HFF-Myc (cell line): ENCODE data around the gene TMEM51.
"Not testable (repeated sequence)": the region's sequence is repeated elsewhere in the genome, so short reads cannot be mapped to it uniquely, and the experiment has no call there.

Source experiments
- DNase-seq: peaks from one replicate; pipeline ENCODE4 v3.0.0-alpha.2; 2011; ENCODE audit warnings: low read depth; ENCODE audit errors: extremely low read depth
- H3K4me3 ChIP-seq: replicated peaks from 2 replicates; pipeline ENCODE4 v1.5.1; 2011; ENCODE audit warnings: low read depth, mild to moderate bottlenecking, control low read depth, low read length
- TF ChIP-seq, protein P1 (sequence below): IDR thresholded peaks from 2 replicates; pipeline ENCODE4 v1.5.1; 2012; ENCODE audit warnings: mild to moderate bottlenecking, low read depth, low read length, control low read depth; ENCODE audit errors: missing control alignments

The TMEM51 gene

DNA sequence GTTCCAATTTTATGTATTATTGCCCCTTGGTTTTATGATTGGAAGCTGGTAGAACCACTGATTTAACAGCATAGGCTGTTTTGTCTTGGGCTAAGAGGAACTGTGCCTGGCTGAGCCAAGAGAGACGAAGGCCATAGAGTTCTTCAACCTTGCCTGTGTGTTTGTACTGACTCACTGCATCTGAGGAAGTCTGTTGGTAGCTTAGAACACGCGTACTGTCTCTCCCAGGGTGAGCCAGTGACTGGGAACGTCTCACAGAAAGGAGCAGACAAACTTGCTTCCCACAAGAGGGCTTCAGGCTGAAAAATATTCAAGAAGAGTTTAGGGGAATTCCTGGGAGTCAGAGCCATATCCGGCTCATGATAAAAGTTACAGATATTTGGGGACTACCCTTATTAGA, 14.9 kb downstream of the TMEM51 start:
- DNase-seq = no peak
- no peak overlapping the region for H3K4me3 ChIP-seq
- TF ChIP-seq, protein P1, sequence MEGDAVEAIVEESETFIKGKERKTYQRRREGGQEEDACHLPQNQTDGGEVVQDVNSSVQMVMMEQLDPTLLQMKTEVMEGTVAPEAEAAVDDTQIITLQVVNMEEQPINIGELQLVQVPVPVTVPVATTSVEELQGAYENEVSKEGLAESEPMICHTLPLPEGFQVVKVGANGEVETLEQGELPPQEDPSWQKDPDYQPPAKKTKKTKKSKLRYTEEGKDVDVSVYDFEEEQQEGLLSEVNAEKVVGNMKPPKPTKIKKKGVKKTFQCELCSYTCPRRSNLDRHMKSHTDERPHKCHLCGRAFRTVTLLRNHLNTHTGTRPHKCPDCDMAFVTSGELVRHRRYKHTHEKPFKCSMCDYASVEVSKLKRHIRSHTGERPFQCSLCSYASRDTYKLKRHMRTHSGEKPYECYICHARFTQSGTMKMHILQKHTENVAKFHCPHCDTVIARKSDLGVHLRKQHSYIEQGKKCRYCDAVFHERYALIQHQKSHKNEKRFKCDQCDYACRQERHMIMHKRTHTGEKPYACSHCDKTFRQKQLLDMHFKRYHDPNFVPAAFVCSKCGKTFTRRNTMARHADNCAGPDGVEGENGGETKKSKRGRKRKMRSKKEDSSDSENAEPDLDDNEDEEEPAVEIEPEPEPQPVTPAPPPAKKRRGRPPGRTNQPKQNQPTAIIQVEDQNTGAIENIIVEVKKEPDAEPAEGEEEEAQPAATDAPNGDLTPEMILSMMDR = no peak

DNA sequence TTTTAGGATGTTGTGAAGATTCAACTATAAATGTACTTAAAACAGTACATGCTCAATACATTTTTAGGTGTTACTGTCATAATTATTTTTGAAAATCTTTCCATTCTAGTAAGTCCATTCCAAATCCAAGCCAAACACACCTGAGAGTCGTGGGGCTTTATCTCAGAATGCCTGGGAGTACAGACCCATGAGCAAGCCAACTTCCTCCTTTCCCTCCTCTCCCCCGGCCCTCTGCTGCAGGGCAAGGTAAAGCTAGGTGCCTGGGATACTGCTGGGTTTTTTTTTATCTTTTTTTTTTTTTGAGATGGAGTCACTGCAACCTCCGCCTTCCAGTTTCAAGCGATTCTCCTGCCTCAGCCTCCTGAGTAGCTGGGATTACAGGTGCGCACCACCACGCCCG, 16.5 kb downstream of the TMEM51 start:
- TF ChIP-seq, protein P1 = no peak
- DNase-seq = no peak
- no peak overlapping the region for H3K4me3 ChIP-seq

DNA sequence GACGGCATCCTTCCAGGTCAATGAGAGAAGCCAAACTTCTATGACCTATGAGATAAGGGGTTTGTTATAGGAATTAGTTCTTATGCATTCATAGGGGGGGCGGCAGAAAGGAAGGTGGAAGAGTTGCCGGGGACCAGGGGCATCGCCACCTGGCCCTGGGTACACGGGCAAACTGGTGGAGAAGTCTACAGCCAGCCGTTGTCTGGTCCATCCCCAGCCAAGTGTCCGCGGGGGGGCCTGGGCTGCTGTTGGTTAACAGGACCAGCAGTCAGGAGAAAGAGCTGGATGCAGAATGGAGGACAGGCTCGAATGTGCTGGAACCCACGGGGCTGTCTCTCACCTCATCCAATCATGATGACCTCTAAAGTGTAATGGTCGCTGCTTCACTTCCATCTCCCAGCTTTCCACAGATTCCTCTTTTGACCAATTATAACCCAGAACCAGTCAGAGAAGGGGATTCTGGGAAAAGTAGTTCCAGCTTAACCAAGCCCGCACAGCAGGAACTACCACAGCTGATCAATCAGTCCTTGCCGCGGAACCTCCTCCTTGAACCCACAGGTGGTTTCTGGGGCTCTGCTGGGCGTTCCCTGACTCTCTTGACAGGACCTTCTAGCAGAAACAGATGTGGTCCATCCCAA, 17.8 kb downstream of the TMEM51 start:
- no peak for DNase-seq
- TF ChIP-seq, protein P1 = no peak
- H3K4me3 ChIP-seq = no peak overlapping the region

DNA sequence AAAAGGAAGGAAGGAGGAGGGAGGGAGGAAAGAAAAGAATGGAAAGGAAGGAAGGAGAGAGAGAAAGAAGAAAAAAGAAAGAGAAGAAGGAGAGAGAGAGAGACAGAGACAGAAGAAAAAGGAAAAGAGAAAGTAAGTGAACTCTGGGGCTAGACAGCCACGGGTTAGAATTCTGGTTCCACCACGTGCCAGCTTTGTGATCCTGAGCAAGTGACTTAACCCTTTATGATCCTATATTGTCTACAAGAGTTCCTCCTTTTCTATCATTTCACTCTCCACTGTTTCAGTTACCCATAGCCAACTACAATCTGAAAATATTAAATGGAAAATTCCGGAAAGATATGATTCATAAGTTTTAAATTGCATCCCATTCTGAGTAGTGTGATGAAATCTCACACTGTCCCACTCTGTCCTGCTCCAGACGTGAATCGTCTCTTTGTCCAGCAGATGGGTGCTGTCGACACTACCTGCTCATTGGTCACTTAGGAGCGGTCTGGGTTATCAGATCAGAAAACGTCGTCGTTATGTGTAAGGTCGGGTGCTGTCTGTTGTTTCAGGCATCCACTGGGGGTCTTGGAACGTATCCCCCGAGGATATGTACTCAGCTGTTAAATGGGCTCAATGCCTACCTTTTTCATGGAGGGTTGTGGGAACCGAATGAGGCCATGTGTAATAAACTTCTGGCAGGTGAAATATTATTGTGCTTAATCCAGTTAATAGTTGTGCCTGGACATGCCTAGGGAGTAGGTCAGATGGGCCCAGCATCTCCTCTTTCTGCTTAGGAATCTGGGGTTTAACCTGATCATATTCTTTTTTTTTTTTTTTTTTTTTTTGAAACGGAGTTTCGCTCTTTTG, 19.1 kb downstream of the TMEM51 start:
- TF ChIP-seq, protein P1 = no peak
- no peak for DNase-seq
- no peak overlapping the region for H3K4me3 ChIP-seq

DNA sequence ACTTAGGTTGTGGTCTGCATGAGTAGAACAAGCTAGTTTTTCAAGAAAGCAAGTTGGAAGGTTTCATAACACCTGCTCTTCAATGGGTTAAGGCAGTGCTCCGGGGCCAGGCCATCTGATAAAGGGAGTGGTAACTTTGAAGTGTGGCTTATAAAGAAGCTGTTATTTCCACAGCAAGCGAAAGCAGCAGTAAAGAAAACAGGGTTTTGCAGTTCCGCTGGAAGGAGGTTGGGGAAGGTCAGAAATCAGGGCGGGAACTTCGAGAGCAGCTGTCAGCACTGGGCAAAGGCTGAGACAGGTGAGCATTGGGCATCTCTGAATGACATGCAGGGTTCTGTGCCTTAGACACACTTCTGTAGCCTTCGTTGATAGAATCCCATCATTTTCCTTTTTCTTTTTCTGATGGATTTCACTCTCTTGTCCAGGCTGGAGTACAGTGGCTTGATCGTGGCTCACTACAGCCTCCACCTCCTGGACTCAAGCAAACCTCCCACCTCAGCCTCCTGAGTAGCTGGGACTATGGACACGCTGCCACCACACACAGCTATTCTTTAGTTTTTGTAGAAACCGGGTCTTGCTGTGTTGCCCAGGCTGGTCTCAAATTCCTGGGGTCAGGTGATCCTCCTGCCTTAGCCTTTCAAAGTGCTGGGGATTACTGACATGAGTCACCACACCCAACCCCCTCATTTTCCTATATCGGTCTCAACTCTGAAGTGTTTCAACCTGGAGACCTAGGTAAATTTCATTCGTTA, 20.5 kb downstream of the TMEM51 start:
- H3K4me3 ChIP-seq = no peak overlapping the region
- DNase-seq = no peak
- TF ChIP-seq, protein P1 = no peak

DNA sequence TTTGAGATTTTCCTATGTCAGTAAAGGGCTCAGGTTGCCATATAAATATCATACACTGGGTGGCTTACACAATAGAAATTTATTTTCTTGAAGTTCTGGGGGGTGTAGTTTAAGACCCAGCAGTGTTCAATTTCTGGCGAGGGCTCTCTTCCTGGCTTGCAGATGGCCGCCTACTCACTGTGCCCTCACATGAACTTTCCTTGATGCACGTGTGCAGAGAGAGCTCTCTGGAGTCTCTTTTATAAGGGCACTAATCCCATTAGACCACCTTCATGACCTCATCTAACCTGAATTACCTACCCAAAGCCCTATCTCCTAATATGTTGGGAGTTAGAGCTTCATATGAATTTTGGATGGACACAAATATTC, 21.1 kb downstream of the TMEM51 start:
- no peak overlapping the region for H3K4me3 ChIP-seq
- TF ChIP-seq, protein P1 = no peak
- no peak for DNase-seq

DNA sequence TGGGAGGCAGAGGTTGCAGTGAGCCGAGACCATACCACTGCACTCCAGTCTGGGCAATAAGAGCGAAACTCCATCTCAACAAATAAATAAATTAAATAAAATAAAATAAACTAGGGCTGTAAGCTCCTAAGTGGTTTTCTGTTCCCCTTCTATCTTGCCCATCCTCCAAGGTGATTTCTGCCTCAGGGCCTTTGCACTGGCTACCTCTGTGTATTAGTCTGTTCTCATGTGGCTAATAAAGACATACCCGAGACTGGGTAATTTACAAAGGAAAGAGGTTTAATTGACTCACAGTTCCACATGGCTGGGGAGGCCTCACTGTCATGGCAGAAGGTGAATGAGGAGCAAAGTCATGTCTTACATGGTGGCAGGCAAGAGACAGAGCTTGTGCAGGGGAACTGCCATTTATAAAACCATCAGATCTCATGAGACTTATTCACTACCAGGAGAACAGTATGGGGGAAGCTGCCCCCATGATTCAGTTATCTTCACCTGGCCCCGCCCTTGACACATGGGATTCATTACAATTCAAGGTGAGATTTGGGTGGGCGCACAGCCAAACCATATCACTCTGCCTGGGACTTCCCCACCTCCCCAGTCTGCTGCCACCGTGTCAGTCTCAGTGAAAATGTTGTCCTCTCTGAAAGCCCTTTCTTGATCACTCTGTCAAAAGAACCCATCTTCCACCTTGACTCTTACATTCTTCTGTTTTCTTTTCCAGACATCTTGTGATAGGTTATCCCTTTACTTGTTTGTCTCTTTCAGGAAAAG, 22.0 kb downstream of the TMEM51 start:
- not testable (repeated sequence) for DNase-seq, H3K4me3 ChIP-seq
